Type B pancreatic cell (in vitro differentiated cells): ENCODE data around the gene LIN52. TPM values are rescaled to one million over a fixed set of nuclear protein-coding genes. Genes with fewer than 3 reads are reported as not detected.
A peak's percentile ranks its signal among the peaks of the same experiment; 100 is the strongest.

Experiments
- DNase-seq: peaks from one replicate; pipeline ENCODE4 v3.0.0; 2021; ENCODE audit warnings: mixed read lengths; ENCODE audit not compliant: unreplicated experiment; ENCODE audit errors: extremely low spot score
- H3K27ac Mint-ChIP-seq: 2 replicates; pipeline ENCODE4 v1.8.0; 2021; ENCODE audit warnings: mild to moderate bottlenecking, mixed read lengths
- H3K27me3 Mint-ChIP-seq: 2 replicates; pipeline ENCODE4 v1.8.0; 2021; ENCODE audit warnings: mixed read lengths
- H3K36me3 Mint-ChIP-seq: 2 replicates; pipeline ENCODE4 v1.8.0; 2021; ENCODE audit warnings: mixed read lengths
- H3K4me1 Mint-ChIP-seq: one replicate; pipeline ENCODE4 v1.8.0; 2021; ENCODE audit warnings: mixed read lengths; ENCODE audit not compliant: unreplicated experiment
- H3K4me3 Mint-ChIP-seq: 2 replicates; pipeline ENCODE4 v1.8.0; 2021; ENCODE audit warnings: mild to moderate bottlenecking, mixed read lengths
- H3K9me3 Mint-ChIP-seq: 2 replicates; pipeline ENCODE4 v1.8.0; 2021; ENCODE audit warnings: mixed read lengths
- total RNA-seq: library from RNA; stranded (reverse); gene quantifications from 2 replicates; pipeline ENCODE4 v1.2.1, GENCODE V29; 2021; ENCODE audit warnings: low replicate concordance
- TF ChIP-seq, protein P1 (sequence below): fragments of 200-600 bp; sonication (generic); conservative IDR thresholded peaks from 2 replicates; pipeline ENCODE4 v1.5.0; 2021; ENCODE audit warnings: antibody characterized with exemption, mild to moderate bottlenecking

The LIN52 gene
- total RNA-seq, 1 donor from 2014 or later = 15.1 TPM

DNA sequence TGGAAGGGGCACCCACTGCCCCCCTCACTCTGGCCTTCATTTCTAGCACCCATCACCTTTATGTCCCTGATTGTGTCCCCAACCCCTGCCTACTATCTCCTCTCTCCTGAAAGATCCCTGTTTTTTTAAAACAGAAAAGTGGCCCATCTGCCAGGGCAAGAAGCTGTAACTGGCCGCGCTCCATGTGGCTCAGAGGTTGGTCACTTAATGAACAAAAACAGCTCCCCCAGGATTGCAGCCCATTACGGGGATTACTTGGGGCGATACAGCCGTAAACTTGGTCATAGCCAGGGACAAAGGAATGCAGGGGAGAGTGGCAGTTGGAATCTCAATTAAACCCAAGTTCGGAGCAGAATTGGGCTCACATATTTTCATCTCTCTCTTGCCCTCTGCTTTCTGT lies 119.7 kb downstream of the LIN52 start:
- H3K27ac Mint-ChIP-seq = no peak overlapping the region
- no peak for DNase-seq
- H3K36me3 Mint-ChIP-seq = peaks cover 7% of the 10 kb centered on the region
- H3K4me1 Mint-ChIP-seq = peaks cover 10% of the 10 kb centered on the region
- peaks cover 4% of the 10 kb centered on the region for H3K27me3 Mint-ChIP-seq
- TF ChIP-seq, protein P1, sequence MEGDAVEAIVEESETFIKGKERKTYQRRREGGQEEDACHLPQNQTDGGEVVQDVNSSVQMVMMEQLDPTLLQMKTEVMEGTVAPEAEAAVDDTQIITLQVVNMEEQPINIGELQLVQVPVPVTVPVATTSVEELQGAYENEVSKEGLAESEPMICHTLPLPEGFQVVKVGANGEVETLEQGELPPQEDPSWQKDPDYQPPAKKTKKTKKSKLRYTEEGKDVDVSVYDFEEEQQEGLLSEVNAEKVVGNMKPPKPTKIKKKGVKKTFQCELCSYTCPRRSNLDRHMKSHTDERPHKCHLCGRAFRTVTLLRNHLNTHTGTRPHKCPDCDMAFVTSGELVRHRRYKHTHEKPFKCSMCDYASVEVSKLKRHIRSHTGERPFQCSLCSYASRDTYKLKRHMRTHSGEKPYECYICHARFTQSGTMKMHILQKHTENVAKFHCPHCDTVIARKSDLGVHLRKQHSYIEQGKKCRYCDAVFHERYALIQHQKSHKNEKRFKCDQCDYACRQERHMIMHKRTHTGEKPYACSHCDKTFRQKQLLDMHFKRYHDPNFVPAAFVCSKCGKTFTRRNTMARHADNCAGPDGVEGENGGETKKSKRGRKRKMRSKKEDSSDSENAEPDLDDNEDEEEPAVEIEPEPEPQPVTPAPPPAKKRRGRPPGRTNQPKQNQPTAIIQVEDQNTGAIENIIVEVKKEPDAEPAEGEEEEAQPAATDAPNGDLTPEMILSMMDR = no peak
- H3K4me3 Mint-ChIP-seq = no peak overlapping the region
- no peaks in the 10 kb centered on the region for H3K9me3 Mint-ChIP-seq

DNA sequence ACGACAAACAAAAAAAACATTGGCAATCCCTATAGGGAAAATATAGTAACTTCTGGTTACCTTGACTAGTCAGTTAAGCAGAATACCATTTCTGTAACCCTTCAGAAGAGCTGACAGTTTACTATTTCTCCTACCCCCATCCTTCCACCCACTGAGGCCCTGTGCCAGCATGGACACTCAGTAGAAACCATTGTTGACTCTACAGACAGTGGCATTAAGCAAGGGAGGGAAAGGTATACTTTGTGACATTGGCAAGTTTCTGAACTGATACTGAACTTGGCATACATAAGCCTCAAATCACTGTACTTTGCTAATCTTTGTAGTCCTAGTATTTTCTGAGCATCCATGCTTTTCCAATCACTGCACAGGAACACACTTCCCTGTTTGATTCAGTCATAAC lies 121.1 kb downstream of the LIN52 start:
- TF ChIP-seq, protein P1 = no peak

DNA sequence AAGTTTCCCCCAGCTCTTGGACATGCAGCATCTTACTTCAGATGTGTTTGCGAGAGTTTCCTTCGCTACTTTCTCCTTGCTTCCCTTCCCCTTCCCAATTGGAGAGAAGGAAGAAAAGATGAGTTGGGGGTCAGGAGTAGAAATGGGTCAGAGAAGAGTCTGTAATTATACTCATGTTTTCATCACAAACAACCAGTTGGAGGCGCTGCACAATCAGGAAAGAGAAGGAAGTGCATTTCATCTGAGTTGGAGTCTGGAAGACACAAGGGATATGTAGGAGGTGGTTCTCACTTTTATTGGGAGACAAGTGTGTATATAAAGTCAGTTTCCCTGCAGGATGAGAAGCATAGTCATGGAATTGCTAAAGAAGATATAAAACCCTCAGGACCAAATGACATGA lies 123.2 kb downstream of the LIN52 start:
- DNase-seq = no peak
- H3K4me1 Mint-ChIP-seq = peaks cover 10% of the 10 kb centered on the region
- H3K27ac Mint-ChIP-seq = no peak overlapping the region
- peaks cover 8% of the 10 kb centered on the region for H3K27me3 Mint-ChIP-seq
- TF ChIP-seq, protein P1 = peak; percentile 21
- H3K4me3 Mint-ChIP-seq = no peak overlapping the region
- no peaks in the 10 kb centered on the region for H3K36me3 Mint-ChIP-seq
- no peaks in the 10 kb centered on the region for H3K9me3 Mint-ChIP-seq

More for the DNA sequence above, 121.1 kb downstream of the LIN52 start:
- Mint-ChIP-seq H3K4me1 (peaks cover 10% of the 10 kb centered on the region), H3K36me3 (peaks cover 7% of the 10 kb centered on the region), H3K9me3 (no peaks in the 10 kb centered on the region), H3K4me3 (no peak overlapping the region), H3K27ac (no peak overlapping the region), H3K27me3 (peaks cover 4% of the 10 kb centered on the region)
- DNase-seq = no peak

DNA sequence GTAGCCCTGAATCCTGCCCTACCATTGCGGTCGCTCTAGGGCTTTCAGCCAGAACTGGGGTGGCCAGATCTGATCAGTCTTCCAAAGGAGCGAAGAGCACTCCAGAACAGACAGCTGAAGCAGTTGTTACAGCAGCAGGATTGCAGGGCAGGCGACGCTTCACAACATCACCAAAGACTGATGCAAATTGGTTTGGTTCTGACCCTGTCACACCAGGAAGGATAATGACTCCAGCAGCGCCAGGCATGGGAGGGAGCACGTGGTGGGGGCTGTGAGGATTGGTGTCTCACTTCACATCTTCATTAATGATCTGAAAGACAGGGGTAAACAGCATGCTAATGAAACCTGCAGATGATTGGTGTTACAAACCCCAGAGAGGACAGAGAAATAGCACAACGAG lies 123.9 kb downstream of the LIN52 start:
- Mint-ChIP-seq H3K27ac (no peak overlapping the region), H3K36me3 (no peaks in the 10 kb centered on the region), H3K27me3 (peaks cover 13% of the 10 kb centered on the region), H3K4me1 (peaks cover 10% of the 10 kb centered on the region), H3K4me3 (no peak overlapping the region), H3K9me3 (no peaks in the 10 kb centered on the region)
- DNase-seq = no peak
- TF ChIP-seq, protein P1 = no peak

DNA sequence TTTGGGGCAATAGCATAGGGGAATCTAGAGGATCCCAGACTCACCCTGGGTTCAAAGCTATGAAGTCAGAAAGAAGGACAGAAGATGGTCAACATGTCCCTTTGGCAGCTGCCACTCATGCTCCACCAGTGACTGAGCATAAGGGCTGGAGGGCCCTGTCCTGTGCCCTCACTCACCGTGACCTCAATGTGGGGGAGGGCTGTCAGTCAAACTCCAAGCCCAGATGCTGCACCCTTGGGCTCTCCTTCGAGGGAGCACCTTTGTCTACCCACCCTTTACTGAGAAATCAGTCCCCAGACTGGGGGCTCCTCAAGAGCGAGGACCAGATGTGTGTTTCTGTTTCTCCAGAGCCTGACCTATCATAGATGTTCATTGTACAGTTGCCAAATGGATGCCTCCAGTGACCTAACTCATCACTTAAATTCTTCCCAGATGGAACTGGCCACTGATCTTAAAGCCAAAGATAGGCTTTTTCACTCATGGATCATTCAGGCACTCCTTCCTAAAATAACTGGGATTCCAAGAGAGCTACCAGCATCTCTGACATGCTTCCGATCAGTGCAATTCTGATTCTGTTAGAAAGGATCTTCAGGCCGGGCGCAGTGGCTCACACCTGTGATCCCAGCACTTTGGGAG lies 127.3 kb downstream of the LIN52 start:
- no peak for DNase-seq
- Mint-ChIP-seq H3K36me3 (no peaks in the 10 kb centered on the region), H3K4me3 (no peak overlapping the region), H3K27me3 (peaks cover 37% of the 10 kb centered on the region), H3K27ac (no peak overlapping the region), H3K4me1 (peaks cover 5% of the 10 kb centered on the region), H3K9me3 (no peaks in the 10 kb centered on the region)
- TF ChIP-seq, protein P1 = no peak
